Measurements from ENCODE around the gene KAT6B.

KAT6B gene

GRCh38 chr10:74835963-74836362 is 9.6 kb downstream of the KAT6B start:
- H2AFZ ChIP-seq (ENCODE audit: low read depth), result no peak overlapping the region
- H3K4me2 ChIP-seq, result no peak overlapping the region
- no peaks in the 10 kb centered on the region for H3K27me3 ChIP-seq (ENCODE audit: insufficient read depth, low read depth)
- H3K79me2 ChIP-seq (ENCODE audit: insufficient read depth, low read depth), result peaks cover 4% of the 10 kb centered on the region; the same call in 1 of the 2 replicates
- no peak overlapping the region for H3K4me3 ChIP-seq (IDR thresholded peaks at IDR 0.05; ENCODE audit: insufficient read depth, low read depth, low read length)
- H3K27ac ChIP-seq, result no peak overlapping the region
- H3K4me1 ChIP-seq (ENCODE audit: low read depth, poor library complexity, severe bottlenecking), result peaks cover 7% of the 10 kb centered on the region
- TF ChIP-seq CTCF (conservative IDR thresholded peaks at IDR 0.05; ENCODE audit: low read depth, low read length), result no peak
- H3K9ac ChIP-seq, result no peak overlapping the region
- H4K20me1 ChIP-seq (ENCODE audit: insufficient read depth), result no peaks in the 10 kb centered on the region
- H3K36me3 ChIP-seq (ENCODE audit: insufficient read depth), result no peaks in the 10 kb centered on the region

- no peak overlapping the region for H2AFZ ChIP-seq (ENCODE audit: low read depth)
- H3K27me3 ChIP-seq (ENCODE audit: insufficient read depth, low read depth), result no peaks in the 10 kb centered on the region
- H3K4me2 ChIP-seq, result no peak overlapping the region
- no peaks in the 10 kb centered on the region for H4K20me1 ChIP-seq (ENCODE audit: insufficient read depth)
- H3K4me3 ChIP-seq (IDR thresholded peaks at IDR 0.05; ENCODE audit: insufficient read depth, low read depth, low read length), result no peak overlapping the region
- no peak overlapping the region for H3K27ac ChIP-seq
- no peak for TF ChIP-seq CTCF (conservative IDR thresholded peaks at IDR 0.05; ENCODE audit: low read depth, low read length)
- peaks cover 12% of the 10 kb centered on the region for H3K4me1 ChIP-seq (ENCODE audit: low read depth, poor library complexity, severe bottlenecking)
- H3K9ac ChIP-seq, result no peak overlapping the region
- H3K79me2 ChIP-seq (ENCODE audit: insufficient read depth, low read depth), result peaks cover 4% of the 10 kb centered on the region; the same call in 1 of the 2 replicates
- no peaks in the 10 kb centered on the region for H3K36me3 ChIP-seq (ENCODE audit: insufficient read depth)
Observed at GRCh38 chr10:74836877-74837276, 10.5 kb downstream of the KAT6B start.

- Histone ChIP-seq H4K20me1 (ENCODE audit: insufficient read depth) (no peaks in the 10 kb centered on the region), H3K27me3 (ENCODE audit: insufficient read depth, low read depth) (no peaks in the 10 kb centered on the region), H3K36me3 (ENCODE audit: insufficient read depth) (no peaks in the 10 kb centered on the region), H3K4me1 (ENCODE audit: low read depth, poor library complexity, severe bottlenecking) (peaks cover 14% of the 10 kb centered on the region), H3K4me3 (IDR thresholded peaks at IDR 0.05; ENCODE audit: insufficient read depth, low read depth, low read length) (no peak overlapping the region), H2AFZ (ENCODE audit: low read depth) (no peak overlapping the region), H3K27ac (no peak overlapping the region), H3K9ac (no peak overlapping the region), H3K4me2 (no peak overlapping the region), H3K79me2 (ENCODE audit: insufficient read depth, low read depth) (peaks cover 4% of the 10 kb centered on the region; the same call in 1 of the 2 replicates)
- no peak for TF ChIP-seq CTCF (conservative IDR thresholded peaks at IDR 0.05; ENCODE audit: low read depth, low read length)
Observed at GRCh38 chr10:74837743-74838142, 11.3 kb downstream of the KAT6B start.

- no peaks in the 10 kb centered on the region for H3K36me3 ChIP-seq (ENCODE audit: insufficient read depth)
- H3K27ac ChIP-seq, result no peak overlapping the region
- no peak for TF ChIP-seq CTCF (conservative IDR thresholded peaks at IDR 0.05; ENCODE audit: low read depth, low read length)
- no peak overlapping the region for H3K4me3 ChIP-seq (IDR thresholded peaks at IDR 0.05; ENCODE audit: insufficient read depth, low read depth, low read length)
- no peaks in the 10 kb centered on the region for H3K27me3 ChIP-seq (ENCODE audit: insufficient read depth, low read depth)
- peaks cover 6% of the 10 kb centered on the region for H3K4me1 ChIP-seq (ENCODE audit: low read depth, poor library complexity, severe bottlenecking)
- H3K9ac ChIP-seq, result no peak overlapping the region
- no peak overlapping the region for H3K4me2 ChIP-seq
- H2AFZ ChIP-seq (ENCODE audit: low read depth), result no peak overlapping the region
- H4K20me1 ChIP-seq (ENCODE audit: insufficient read depth), result no peaks in the 10 kb centered on the region
- peaks cover 4% of the 10 kb centered on the region; the same call in 1 of the 2 replicates for H3K79me2 ChIP-seq (ENCODE audit: insufficient read depth, low read depth)
Observed at GRCh38 chr10:74839708-74840107, 13.3 kb downstream of the KAT6B start.

All from KMS-11 (cell line).